NCI-H1930 (cell line): Measurements from ENCODE around the gene C4orf36.

Experiments used
- DNase-seq, 2 experiments: peaks; one replicate each; lab custom pipeline; 2025; lab: John Stamatoyannopoulos, UW

C4orf36 gene

GRCh38 chr4:86857341-86858052, 34.7 kb downstream of the C4orf36 start:
- no peak for DNase-seq

GRCh38 chr4:86856896-86857295, 35.3 kb downstream of the C4orf36 start:
- no peak for DNase-seq

GRCh38 chr4:86855572-86855971, 36.6 kb downstream of the C4orf36 start:
- DNase-seq: no peak

GRCh38 chr4:86853209-86853608, 39.0 kb downstream of the C4orf36 start:
- DNase-seq: no peak

- DNase-seq: no peak
These were observed 43.2 kb downstream of the C4orf36 start, which contains the start of gene SLC10A6 for GRCh38 chr4:86848732-86849619. TSS of gene SLC10A6 (minus strand) at chr4:86849384. CDS start at chr4:86849115, 269 bp downstream.

GRCh38 chr4:86848136-86848535, 44.1 kb downstream of the C4orf36 start:
- no peak for DNase-seq

- no peak for DNase-seq
These were observed 44.7 kb downstream of the C4orf36 start for GRCh38 chr4:86847571-86847970.

GRCh38 chr4:86846921-86847320, 45.3 kb downstream of the C4orf36 start:
- DNase-seq: no peak

GRCh38 chr4:86845593-86845992, 46.6 kb downstream of the C4orf36 start:
- DNase-seq: no peak

GRCh38 chr4:86841309-86841708, 50.9 kb downstream of the C4orf36 start:
- no peak for DNase-seq

GRCh38 chr4:86840858-86841257, 51.4 kb downstream of the C4orf36 start:
- DNase-seq: no peak

GRCh38 chr4:86837691-86838503, 54.3 kb downstream of the C4orf36 start:
- no peak for DNase-seq

- DNase-seq: no peak
These were observed 56.5 kb downstream of the C4orf36 start for GRCh38 chr4:86835677-86836076.

GRCh38 chr4:86834901-86835300, 57.3 kb downstream of the C4orf36 start:
- no peak for DNase-seq

GRCh38 chr4:86833615-86834014, 58.6 kb downstream of the C4orf36 start:
- no peak for DNase-seq

GRCh38 chr4:86831262-86832130, 60.7 kb downstream of the C4orf36 start:
- DNase-seq: no peak
